Subcutaneous abdominal adipose tissue (tissue), 5 donors: Measurements from ENCODE around the gene ACAD10.
A peak's percentile ranks its signal among the peaks of the same experiment; 100 is the strongest.
"Not testable (repeated sequence)": the region's sequence is repeated elsewhere in the genome, so short reads cannot be mapped to it uniquely, and the experiment has no call there.

Experiments
- H3K27ac ChIP-seq: one replicate; pipeline ENCODE4 v1.7.0; 2013; ENCODE audit warnings: low read depth, mild to moderate bottlenecking, inconsistent platforms, low read length, moderate library complexity
- H3K27me3 ChIP-seq, 5 donors: one replicate each; pipeline ENCODE4 v1.7.0; 2013; ENCODE audit warnings: low read length in 5 of 5, inconsistent platforms in 1 of 5; ENCODE audit not compliant: control insufficient read depth in 5 of 5, insufficient read depth in 4 of 5
- H3K36me3 ChIP-seq, 5 donors: one replicate each; pipeline ENCODE4 v1.7.0; 2013; ENCODE audit warnings: low read length in 5 of 5; ENCODE audit not compliant: control insufficient read depth in 5 of 5, insufficient read depth in 5 of 5
- H3K4me1 ChIP-seq, 5 donors: one replicate each; pipeline ENCODE4 v1.7.0; 2013; ENCODE audit warnings: low read length in 5 of 5, mild to moderate bottlenecking in 3 of 5, moderate library complexity in 1 of 5; ENCODE audit not compliant: control insufficient read depth in 5 of 5, insufficient read depth in 5 of 5
- H3K4me3 ChIP-seq, 5 donors: one replicate each; pipeline ENCODE4 v1.7.0; 2013; ENCODE audit warnings: low read length in 5 of 5, low read depth in 1 of 5
- H3K9ac ChIP-seq, 5 donors: one replicate each; pipeline ENCODE4 v1.7.0; 2013; ENCODE audit warnings: low read length in 5 of 5, mild to moderate bottlenecking in 4 of 5, moderate library complexity in 3 of 5
- H3K9me3 ChIP-seq, 5 donors: one replicate each; pipeline ENCODE4 v1.7.0; 2013; ENCODE audit warnings: low read length in 5 of 5; ENCODE audit not compliant: control insufficient read depth in 5 of 5
- donor health status: healthy.
- donor health status: healthy.
- donor health status: healthy.
- donor health status: healthy.
- donor health status: healthy.

The ACAD10 gene

DNA sequence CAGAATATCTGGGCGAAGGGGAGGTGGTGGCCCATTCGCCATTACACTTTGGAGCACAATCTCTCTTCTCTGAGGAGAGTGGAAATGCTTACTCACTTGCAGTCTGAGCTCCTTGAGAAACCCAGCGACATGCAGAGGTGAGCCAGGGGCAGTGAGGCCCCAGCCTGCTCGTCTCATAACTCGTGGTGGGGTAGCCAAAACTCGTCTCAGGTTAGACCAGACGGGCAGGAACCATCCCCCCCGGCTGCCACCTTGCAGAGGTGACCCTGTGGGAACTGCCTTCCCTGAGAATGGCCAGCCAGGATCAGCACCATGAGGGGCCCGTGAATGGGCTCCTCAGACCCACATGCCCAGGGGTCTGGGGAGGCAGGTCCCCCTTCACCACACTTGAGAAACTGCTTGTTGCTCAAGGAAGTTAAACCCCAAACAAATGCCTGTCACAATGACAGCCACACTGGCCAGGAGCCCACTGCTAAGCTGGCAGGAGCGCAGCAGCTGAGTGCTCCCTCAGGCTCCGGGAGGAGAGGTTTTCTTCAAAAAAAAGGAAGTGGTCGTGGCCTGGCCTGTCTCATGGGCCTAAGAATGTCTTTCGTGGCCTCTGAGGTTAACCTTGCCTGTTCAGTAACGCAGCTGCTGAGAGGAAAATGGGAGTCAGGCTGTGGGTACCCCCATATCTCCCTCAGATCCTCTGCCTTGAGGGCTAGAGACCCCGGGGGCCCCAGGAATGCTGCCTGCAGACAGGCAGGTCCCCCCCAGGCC, 71.7 kb downstream of the ACAD10 start:
- Histone ChIP-seq H3K36me3 (peaks cover 0 to 25% (median 15%) of the 10 kb centered on the region in 5 donors), H3K27ac (peak overlapping the region; percentile 86), H3K9ac (peak overlapping the region in 3 of 5 donors; percentile 35 to 59 (median 41))

DNA sequence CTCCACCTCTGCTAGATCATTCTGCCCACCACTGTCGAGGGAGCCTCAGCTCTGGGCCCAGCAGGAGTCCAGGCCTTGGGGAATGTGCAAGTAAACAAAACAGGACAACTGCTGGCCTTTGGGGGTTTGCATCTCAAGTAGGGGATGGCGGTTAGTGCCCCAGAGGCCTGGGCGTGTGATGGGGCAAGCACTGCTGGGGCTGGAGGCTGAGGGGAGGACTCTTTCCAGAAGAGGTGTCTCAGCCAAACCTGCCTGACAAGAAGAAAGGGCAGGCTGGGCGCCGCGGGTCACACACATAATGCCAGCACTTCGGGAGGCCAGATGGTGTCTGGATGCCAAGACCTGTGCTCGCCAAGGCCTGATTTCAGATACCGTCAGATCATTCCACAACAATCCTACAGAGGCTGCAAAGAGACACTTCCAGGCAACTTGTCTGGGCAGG, 72.3 kb downstream of the ACAD10 start:
- no peaks in the 10 kb centered on the region for H3K9me3 ChIP-seq

More for the DNA sequence above, 71.7 kb downstream of the ACAD10 start:
- Histone ChIP-seq H3K27me3 (no peaks in the 10 kb centered on the region), H3K9me3 (no peaks in the 10 kb centered on the region), H3K4me1 (peaks cover 3 to 61% (median 47%) of the 10 kb centered on the region in 5 donors), H3K4me3 (no peak overlapping the region)

DNA sequence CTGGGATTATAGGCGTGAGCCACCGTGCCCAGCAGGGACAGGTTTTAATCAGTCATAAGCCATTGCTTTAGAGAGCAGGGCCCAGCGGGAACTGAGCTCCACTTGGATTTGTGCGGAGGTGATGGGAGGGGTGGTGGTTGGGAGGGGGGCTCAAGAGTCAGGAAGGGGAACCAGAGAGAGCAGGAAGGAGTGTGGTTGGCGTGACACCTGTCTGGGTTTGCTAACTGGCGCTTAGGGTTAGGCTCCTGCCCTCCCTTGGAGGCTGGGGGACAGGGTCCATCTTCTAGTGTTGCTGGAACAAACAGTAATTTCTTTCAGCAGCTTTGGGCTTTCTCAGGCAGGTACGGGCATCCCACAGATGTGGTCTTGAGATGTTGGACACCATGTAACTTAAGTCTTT, 73.4 kb downstream of the ACAD10 start:
- Histone ChIP-seq H3K9me3 (no peaks in the 10 kb centered on the region), H3K4me1 (peaks cover 1 to 50% (median 38%) of the 10 kb centered on the region in 5 donors), H3K36me3 (peaks cover 0 to 20% (median 13%) of the 10 kb centered on the region in 5 donors), H3K27me3 (no peaks in the 10 kb centered on the region), H3K4me3 (no peak overlapping the region), H3K27ac (no peak overlapping the region), H3K9ac (no peak overlapping the region)

More for the DNA sequence above, 72.3 kb downstream of the ACAD10 start:
- peak overlapping the region in 3 of 5 donors; percentile 35 to 59 (median 35) for H3K9ac ChIP-seq
- H3K4me1 ChIP-seq = peaks cover 3 to 61% (median 47%) of the 10 kb centered on the region in 5 donors
- H3K36me3 ChIP-seq = peaks cover 0 to 25% (median 15%) of the 10 kb centered on the region in 5 donors
- peak overlapping the region; percentile 86 for H3K27ac ChIP-seq
- no peaks in the 10 kb centered on the region for H3K27me3 ChIP-seq
- H3K4me3 ChIP-seq = no peak overlapping the region

DNA sequence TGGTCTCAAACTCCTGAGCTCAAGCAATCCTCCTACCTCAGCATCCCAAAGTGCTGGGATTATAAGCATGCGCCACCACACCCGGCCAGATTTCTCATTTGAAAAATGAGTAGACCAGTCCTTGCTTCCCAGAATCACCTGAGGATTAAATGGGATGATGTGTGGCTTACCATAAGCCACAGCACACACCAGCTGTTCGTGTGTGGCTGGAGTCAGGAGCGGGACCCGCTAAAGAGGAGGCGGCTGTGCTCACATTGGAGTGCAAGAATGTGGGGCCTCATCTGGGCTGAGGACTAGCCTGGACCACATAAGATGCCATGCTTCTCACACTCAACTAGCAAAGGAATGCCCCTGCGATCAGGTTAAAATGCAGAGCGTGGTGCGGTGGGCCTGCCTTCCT, 74.1 kb downstream of the ACAD10 start:
- H3K9ac ChIP-seq = no peak overlapping the region
- peaks cover 0 to 42% (median 34%) of the 10 kb centered on the region in 5 donors for H3K4me1 ChIP-seq
- no peak overlapping the region for H3K4me3 ChIP-seq
- H3K36me3 ChIP-seq = peaks cover 0 to 15% (median 8%) of the 10 kb centered on the region in 5 donors
- no peak overlapping the region for H3K27ac ChIP-seq
- no peaks in the 10 kb centered on the region for H3K9me3 ChIP-seq
- H3K27me3 ChIP-seq = no peaks in the 10 kb centered on the region

DNA sequence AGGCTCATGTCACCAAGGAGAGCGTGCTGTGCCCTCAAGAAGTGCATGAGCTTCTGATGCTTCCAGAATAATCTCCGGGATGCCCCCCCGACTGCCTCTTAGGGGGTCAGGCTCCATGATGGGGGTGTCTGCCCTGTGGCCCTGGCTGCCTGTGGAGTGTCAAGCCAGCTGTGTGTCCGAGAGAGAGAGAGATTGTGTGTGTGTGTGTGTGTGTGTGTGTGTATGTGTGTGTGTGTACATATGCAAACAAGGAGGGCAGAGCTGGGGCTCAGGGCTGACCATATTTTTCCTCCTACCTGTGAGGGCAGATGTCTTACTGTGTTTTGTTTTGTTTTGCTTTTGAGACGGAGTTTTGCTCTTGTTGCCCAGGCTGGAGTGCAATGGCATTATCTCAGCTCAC, 75.2 kb downstream of the ACAD10 start:
- Histone ChIP-seq H3K36me3 (peaks cover 0 to 6% (median 3%) of the 10 kb centered on the region in 5 donors), H3K4me1 (peaks cover 0 to 37% (median 36%) of the 10 kb centered on the region in 5 donors), H3K4me3 (no peak overlapping the region), H3K27ac (no peak overlapping the region), H3K9ac (no peak overlapping the region), H3K27me3 (no peaks in the 10 kb centered on the region), H3K9me3 (no peaks in the 10 kb centered on the region)

DNA sequence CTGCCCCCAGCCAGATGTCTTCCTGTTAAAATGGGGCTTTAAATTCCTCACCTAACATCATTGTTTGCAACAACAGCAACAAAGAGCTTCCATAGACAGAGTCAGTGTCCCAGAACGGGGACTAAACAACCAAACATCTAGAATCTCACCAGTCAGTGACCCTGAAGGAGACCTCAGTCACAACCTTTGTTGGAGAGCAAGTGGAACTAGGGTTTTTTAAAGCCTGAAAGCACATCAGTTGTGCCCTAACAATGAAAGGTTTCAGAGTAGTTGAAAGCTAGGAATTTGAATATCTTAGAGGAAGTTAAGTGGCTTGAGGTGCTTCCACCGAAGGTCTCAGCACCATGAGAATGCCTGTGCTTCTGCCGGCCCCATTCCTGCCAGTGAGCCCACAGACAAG, 75.9 kb downstream of the ACAD10 start:
- no peak overlapping the region for H3K27ac ChIP-seq
- H3K9me3 ChIP-seq = no peaks in the 10 kb centered on the region
- H3K4me1 ChIP-seq = peaks cover 0 to 37% (median 35%) of the 10 kb centered on the region in 5 donors
- no peak overlapping the region for H3K4me3 ChIP-seq
- H3K27me3 ChIP-seq = no peaks in the 10 kb centered on the region
- no peak overlapping the region for H3K9ac ChIP-seq
- no peaks in the 10 kb centered on the region for H3K36me3 ChIP-seq

DNA sequence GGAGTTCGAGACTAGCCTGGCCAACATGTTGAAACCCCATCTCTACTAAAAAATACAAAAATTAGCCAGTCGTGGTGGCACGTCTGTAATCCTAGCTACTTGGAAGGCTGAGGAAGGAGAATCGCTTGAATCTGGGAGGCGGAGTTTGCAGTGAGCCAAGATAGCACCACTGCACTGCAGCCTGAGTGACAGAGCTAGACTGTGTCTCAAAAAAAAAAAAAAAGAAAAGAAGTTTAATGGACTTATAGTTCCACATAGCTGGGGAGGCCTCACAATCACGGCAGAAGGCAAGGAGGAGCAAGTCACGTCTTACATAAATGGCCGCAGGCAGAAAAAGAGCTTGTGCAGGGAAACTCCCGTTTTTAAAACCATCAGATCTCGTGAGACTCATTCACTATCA, 77.7 kb downstream of the ACAD10 start:
- not testable (repeated sequence) for H3K27me3 ChIP-seq, H3K27ac ChIP-seq, H3K4me3 ChIP-seq, H3K9ac ChIP-seq, H3K9me3 ChIP-seq, H3K36me3 ChIP-seq
- H3K4me1 ChIP-seq = peaks cover 0 to 37% (median 34%) of the 10 kb centered on the region in 5 donors

DNA sequence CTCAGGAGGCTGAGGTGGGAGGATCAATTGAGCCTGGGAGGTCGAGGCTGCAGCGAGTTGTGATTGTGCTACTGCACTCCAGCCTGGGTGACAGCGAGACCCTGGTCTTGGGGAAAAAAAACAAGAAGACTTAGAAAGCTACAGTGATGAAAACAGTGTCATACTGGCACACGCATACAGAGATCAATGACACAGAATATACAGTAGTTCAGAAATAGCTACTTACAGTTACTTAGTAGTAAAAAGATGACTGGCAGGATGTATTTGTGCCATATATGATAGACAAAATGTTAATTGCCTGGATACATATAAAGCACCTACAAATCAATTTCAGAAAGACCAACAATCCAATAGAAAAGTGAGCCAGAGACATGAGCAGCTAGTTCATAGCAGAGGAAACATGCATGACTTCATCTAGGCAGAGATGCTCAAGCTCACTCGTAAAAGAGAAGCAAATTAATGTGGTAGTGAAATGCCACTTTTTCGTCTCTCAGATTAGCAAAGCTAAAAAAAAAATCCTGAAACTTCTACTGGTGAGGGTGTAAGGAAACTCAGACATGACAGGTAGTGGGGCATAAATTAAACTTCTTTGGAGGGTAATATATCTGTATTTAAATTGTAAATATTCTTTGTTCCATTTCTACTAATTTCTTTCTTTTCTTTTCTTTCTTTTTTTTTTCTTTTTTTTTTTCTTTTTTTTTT, 78.4 kb downstream of the ACAD10 start:
- no peaks in the 10 kb centered on the region for H3K36me3 ChIP-seq
- no peaks in the 10 kb centered on the region for H3K27me3 ChIP-seq
- H3K4me1 ChIP-seq = peaks cover 2 to 41% (median 38%) of the 10 kb centered on the region in 5 donors
- H3K9ac ChIP-seq = no peak overlapping the region
- no peak overlapping the region for H3K27ac ChIP-seq
- no peaks in the 10 kb centered on the region for H3K9me3 ChIP-seq
- no peak overlapping the region for H3K4me3 ChIP-seq

DNA sequence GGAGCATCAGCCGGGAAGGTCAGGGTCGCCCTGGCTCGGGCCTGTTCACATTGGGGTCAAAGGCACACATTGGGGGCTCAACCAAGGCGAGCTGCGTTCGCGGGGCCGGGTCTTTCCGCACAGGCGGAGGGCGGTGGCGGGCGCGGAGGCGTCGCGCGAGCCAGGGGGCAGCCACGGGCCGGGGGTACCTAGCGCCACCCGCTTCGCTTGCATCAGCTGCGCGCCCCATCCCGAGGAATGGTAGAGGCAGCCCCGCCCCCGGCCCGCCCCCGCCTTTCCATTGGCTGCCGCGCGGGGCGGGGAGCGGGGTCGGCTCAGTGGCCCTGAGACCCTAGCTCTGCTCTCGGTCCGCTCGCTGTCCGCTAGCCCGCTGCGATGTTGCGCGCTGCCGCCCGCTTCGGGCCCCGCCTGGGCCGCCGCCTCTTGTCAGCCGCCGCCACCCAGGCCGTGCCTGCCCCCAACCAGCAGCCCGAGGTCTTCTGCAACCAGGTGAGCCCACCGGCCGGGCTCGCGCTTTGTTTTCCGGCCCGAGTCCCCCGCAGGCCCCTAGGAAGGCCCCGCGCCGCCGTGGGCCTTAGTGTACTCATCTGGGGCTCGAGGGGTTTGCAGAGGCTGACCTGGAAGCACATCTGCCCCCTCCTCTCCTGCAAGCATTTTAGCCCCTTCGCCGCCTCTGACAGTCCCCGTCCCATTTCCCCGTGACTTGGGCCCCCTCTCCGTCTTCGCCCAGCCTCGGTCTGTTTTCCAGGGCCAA, 80.9 kb downstream of the ACAD10 start, which contains the start of gene ALDH2:
Gene ALDH2 (plus strand): TSS at position 326 of the 754 bp plus-strand sequence. CDS start 50 bp downstream, at position 376.
- H3K27ac ChIP-seq = peak within 1 kb of the TSS; percentile 86
- peaks cover 3 to 53% (median 52%) of the 10 kb centered on the region in 5 donors for H3K4me1 ChIP-seq

More for the DNA sequence above, 80.9 kb downstream of the ACAD10 start, which contains the start of gene ALDH2:
- Histone ChIP-seq H3K4me3 (peak within 1 kb of the TSS; percentile 82 to 96 (median 84)), H3K9me3 (no peaks in the 10 kb centered on the region), H3K36me3 (peaks cover 0 to 10% (median 6%) of the 10 kb centered on the region in 5 donors), H3K9ac (peak within 1 kb of the TSS; percentile 42 to 89 (median 84)), H3K27me3 (no peaks in the 10 kb centered on the region)
